IMR-90 (cell line): ENCODE measurements around the gene ZBTB33. TPM values are rescaled to one million over a fixed set of nuclear protein-coding genes. Genes with fewer than 3 reads are reported as not detected.

ENCODE experiments used
- ATAC-seq: fragments of 200-7000 bp; cut with Tn5 transposase; 2 replicates; pipeline ENCODE4 v1.9.1; 2020; ENCODE audit warnings: low read depth, mild to moderate bottlenecking, moderate library complexity
- BruUV-seq: library from RNA; stranded (reverse); fragments of 400-500 nt; replicated peaks from 2 replicates; lab custom pipeline; 2021; lab: Mats Ljungman, UMichigan
- CTCF ChIA-PET: fragments of 300-600 bp; formaldehyde crosslinking; extraction: SDS; loops from one replicate; lab custom pipeline; 2021; ENCODE audit warnings: antibody characterized with exemption; lab: Yijun Ruan, JAX
- POLR2A ChIA-PET: fragments of 300-600 bp; sonication (Branson Sonifier 250); formaldehyde crosslinking; loops from one replicate; lab custom pipeline; 2022; ENCODE audit warnings: antibody characterized with exemption; ENCODE audit not compliant: unreplicated experiment; lab: Charles Lee
- DNase-seq: peaks from one replicate; pipeline ENCODE4 v3.0.0; 2013
- H2AFZ ChIP-seq: replicated peaks from 2 replicates; pipeline ENCODE3; 2013; ENCODE audit warnings: low read length, mild to moderate bottlenecking; ENCODE audit not compliant: poor library complexity
- H2AK5ac ChIP-seq: 2 replicates; pipeline ENCODE4 v1.6.1; 2013; ENCODE audit warnings: low read depth, low read length, inconsistent platforms
- H2AK9ac ChIP-seq: replicated peaks from 2 replicates; pipeline ENCODE3; 2013; ENCODE audit warnings: mild to moderate bottlenecking, low read depth, low read length, moderate library complexity; ENCODE audit not compliant: poor library complexity
- H2BK120ac ChIP-seq: 2 replicates; pipeline ENCODE4 v1.6.1; 2013; ENCODE audit warnings: low read depth, low read length, inconsistent platforms
- H2BK15ac ChIP-seq: 3 replicates; pipeline ENCODE4 v1.6.1; 2013; ENCODE audit warnings: low read depth, low read length, inconsistent platforms
- H2BK20ac ChIP-seq: 2 replicates; pipeline ENCODE4 v1.6.1; 2013; ENCODE audit warnings: low read depth, mild to moderate bottlenecking, inconsistent platforms, low read length, moderate library complexity
- H2BK5ac ChIP-seq: 2 replicates; pipeline ENCODE4 v1.6.1; 2013; ENCODE audit warnings: mild to moderate bottlenecking, low read depth, low read length, inconsistent platforms; ENCODE audit not compliant: poor library complexity, severe bottlenecking
- H3K14ac ChIP-seq: replicated peaks from 2 replicates; pipeline ENCODE4 v1.6.1; 2013; ENCODE audit warnings: low read depth, low read length, inconsistent platforms
- H3K18ac ChIP-seq: 2 replicates; pipeline ENCODE4 v1.6.1; 2013; ENCODE audit warnings: low read depth, low read length, control low read depth
- H3K23ac ChIP-seq: 2 replicates; pipeline ENCODE4 v1.6.1; 2013; ENCODE audit warnings: low read depth, low read length, inconsistent platforms
- H3K27ac ChIP-seq: 2 replicates; pipeline ENCODE4 v1.5.1; 2013; ENCODE audit warnings: mild to moderate bottlenecking, control low read depth, low read length; ENCODE audit not compliant: insufficient read depth
- H3K27me3 ChIP-seq: 2 replicates; pipeline ENCODE4 v1.6.1; 2013; ENCODE audit warnings: low read length; ENCODE audit not compliant: control insufficient read depth, insufficient read depth
- H3K36me3 ChIP-seq: 2 replicates; pipeline ENCODE4 v1.6.1; 2013; ENCODE audit warnings: low read length, mixed read lengths; ENCODE audit not compliant: control insufficient read depth, insufficient read depth
- H3K4ac ChIP-seq: 2 replicates; pipeline ENCODE4 v1.6.1; 2013; ENCODE audit warnings: low read depth, low read length, inconsistent platforms
- H3K4me1 ChIP-seq: 2 replicates; pipeline ENCODE4 v1.6.1; 2013; ENCODE audit warnings: low read length, mixed read lengths; ENCODE audit not compliant: control insufficient read depth, insufficient read depth
- H3K4me2 ChIP-seq: 2 replicates; pipeline ENCODE4 v1.6.1; 2013; ENCODE audit warnings: low read depth, mild to moderate bottlenecking, control low read depth, low read length, moderate library complexity
- H3K4me3 ChIP-seq: 2 replicates; pipeline ENCODE4 v1.5.1; 2013; ENCODE audit warnings: low read depth, mild to moderate bottlenecking, control low read depth, low read length, moderate library complexity; ENCODE audit not compliant: insufficient read depth
- H3K56ac ChIP-seq: 2 replicates; pipeline ENCODE4 v1.6.1; 2013; ENCODE audit warnings: low read length, inconsistent platforms; ENCODE audit not compliant: insufficient read depth; ENCODE audit errors: extremely low read depth
- H3K79me1 ChIP-seq, 2 experiments: 2 replicates each; pipeline ENCODE4 v1.6.1; 2013; ENCODE audit warnings: low read length in 2 of 2, inconsistent platforms in 1 of 2, low read depth in 1 of 2
- H3K9ac ChIP-seq: 2 replicates; pipeline ENCODE4 v1.6.1; 2013; ENCODE audit warnings: low read depth, low read length, control low read depth
- H3K9me1 ChIP-seq: 2 replicates; pipeline ENCODE4 v1.6.1; 2013; ENCODE audit warnings: low read length, inconsistent platforms; ENCODE audit not compliant: insufficient read depth
- H3K9me3 ChIP-seq: 2 replicates; pipeline ENCODE4 v1.6.1; 2013; ENCODE audit warnings: low read length; ENCODE audit not compliant: control insufficient read depth, insufficient read depth
- H4K20me1 ChIP-seq: 2 replicates; pipeline ENCODE4 v1.6.1; 2013; ENCODE audit warnings: low read length, inconsistent platforms; ENCODE audit not compliant: insufficient read depth
- H4K5ac ChIP-seq: 2 replicates; pipeline ENCODE4 v1.6.1; 2013; ENCODE audit warnings: mild to moderate bottlenecking, low read depth, low read length, control low read depth
- H4K8ac ChIP-seq, 2 experiments: 2 replicates each; pipeline ENCODE4 v1.6.1; 2013; ENCODE audit warnings: low read depth in 2 of 2, low read length in 2 of 2, control low read depth in 1 of 2, inconsistent platforms in 1 of 2
- H4K91ac ChIP-seq: 2 replicates; pipeline ENCODE4 v1.6.1; 2013; ENCODE audit warnings: low read depth, low read length, inconsistent platforms; ENCODE audit not compliant: insufficient read depth
- BHLHE40 ChIP-seq: fragments of 150-350 bp; IDR thresholded peaks from 2 replicates; pipeline ENCODE4 v1.6.1; 2016; ENCODE audit warnings: mild to moderate bottlenecking, low read depth, low read length
- CEBPB ChIP-seq: IDR thresholded peaks from 2 replicates; pipeline ENCODE4 v1.6.1; 2012; ENCODE audit warnings: low read depth, low read length, improper control_type of control experiment
- CHD1 ChIP-seq: IDR thresholded peaks from 2 replicates; pipeline ENCODE4 v1.6.1; 2012; ENCODE audit warnings: low read depth, low read length, improper control_type of control experiment
- FOS ChIP-seq: fragments of 150-350 bp; IDR thresholded peaks from 2 replicates; pipeline ENCODE4 v1.6.1; 2016; ENCODE audit warnings: low read depth, low read length
- MAFK ChIP-seq: IDR thresholded peaks from 2 replicates; pipeline ENCODE4 v1.6.1; 2012; ENCODE audit warnings: low read depth, low read length, improper control_type of control experiment
- MAZ ChIP-seq: IDR thresholded peaks from 2 replicates; pipeline ENCODE4 v1.6.1; 2012; ENCODE audit warnings: low read depth, mild to moderate bottlenecking, low read length, improper control_type of control experiment, moderate library complexity, borderline replicate concordance
- MXI1 ChIP-seq: IDR thresholded peaks from 2 replicates; pipeline ENCODE4 v1.6.1; 2012; ENCODE audit warnings: low read depth, mild to moderate bottlenecking, low read length, moderate library complexity, borderline replicate concordance
- NFE2L2 ChIP-seq: fragments of 150-350 bp; IDR thresholded peaks from 2 replicates; pipeline ENCODE4 v1.6.1; 2016; ENCODE audit warnings: low read depth, mild to moderate bottlenecking, low read length
- POLR2A ChIP-seq: IDR thresholded peaks from 2 replicates; pipeline ENCODE4 v1.6.1; 2012; ENCODE audit warnings: mild to moderate bottlenecking, low read depth, low read length
- RAD21 ChIP-seq: IDR thresholded peaks from 2 replicates; pipeline ENCODE4 v1.6.1; 2012; ENCODE audit warnings: low read length, improper control_type of control experiment
- RCOR1 ChIP-seq: IDR thresholded peaks from 2 replicates; pipeline ENCODE4 v1.6.1; 2012; ENCODE audit warnings: mild to moderate bottlenecking, low read length, improper control_type of control experiment; ENCODE audit not compliant: insufficient replicate concordance
- RFX5 ChIP-seq: IDR thresholded peaks from 2 replicates; pipeline ENCODE4 v1.8.0; 2012; ENCODE audit warnings: low read depth, mild to moderate bottlenecking, low read length, moderate library complexity
- SMC3 ChIP-seq: fragments of 150-350 bp; IDR thresholded peaks from 2 replicates; pipeline ENCODE4 v1.6.1; 2016; ENCODE audit warnings: low read depth, mild to moderate bottlenecking, antibody characterized with exemption, low read length, moderate library complexity
- WGBS, 2 experiments: methylation state at CpG; one replicate each; pipeline versions ENCODE4 v1.1.5 to v1.1.7; 2013; ENCODE audit warnings: missing lambda C conversion rate in 2 of 2; ENCODE audit not compliant: insufficient read length in 1 of 2; ENCODE audit errors: extremely low coverage in 2 of 2; 5-methylcytosine and 5-hydroxymethylcytosine counted together
- dilution Hi-C: fragments of 300-500 bp; cut with HindIII; formaldehyde crosslinking; loops from one replicate; pipeline ENCODE4 v1.14.3; 2018; ENCODE audit warnings: low sequenced_read_pairs; ENCODE audit not compliant: unreplicated experiment
- in situ Hi-C: fragments of 300-500 bp; cut with MboI; formaldehyde crosslinking; loops from 3 replicates; pipeline ENCODE4 v1.14.3; 2019; ENCODE audit warnings: low sequenced_read_pairs, inconsistent platforms, mixed read lengths
- intact Hi-C: fragments of 100-400 bp; cut with micrococcal nuclease; formaldehyde crosslinking; loops from 2 replicates; pipeline ENCODE4 v1.10.0; 2022
- polyA plus RNA-seq, 3 experiments: library from polyadenylated mRNA; depleted of rRNA; stranded (reverse); fragments of >200 nt; gene quantifications; 2 replicates each; pipeline ENCODE4 v1.2.3, GENCODE V29; 2012; ENCODE audit warnings: low replicate concordance in 1 of 3
- total RNA-seq: library from RNA; depleted of rRNA; stranded (reverse); fragments of >200 nt; gene quantifications from 2 replicates; pipeline ENCODE4 v1.2.3, GENCODE V29; 2012
- TF ChIP-seq, protein P1 (sequence below): fragments of 150-350 bp; IDR thresholded peaks from 2 replicates; pipeline ENCODE4 v1.6.1; 2016; ENCODE audit warnings: low read depth, mild to moderate bottlenecking, low read length, moderate library complexity, borderline replicate concordance
- TF ChIP-seq, protein P2 (sequence below): conservative IDR thresholded peaks from 2 replicates; pipeline ENCODE4 v1.5.1; 2012; ENCODE audit warnings: mild to moderate bottlenecking, low read depth, low read length, improper control_type of control experiment
- TF ChIP-seq, protein P3 (sequence below): fragments of 150-350 bp; IDR thresholded peaks from 2 replicates; pipeline ENCODE4 v1.6.1; 2017; ENCODE audit warnings: mild to moderate bottlenecking, antibody characterized with exemption, low read length, low read depth

Gene ZBTB33
- total and polyA plus RNA-seq, 2 of the 4 experiments (the other 2 are of a cell fraction) = 3.3 to 16.3 TPM

DNA sequence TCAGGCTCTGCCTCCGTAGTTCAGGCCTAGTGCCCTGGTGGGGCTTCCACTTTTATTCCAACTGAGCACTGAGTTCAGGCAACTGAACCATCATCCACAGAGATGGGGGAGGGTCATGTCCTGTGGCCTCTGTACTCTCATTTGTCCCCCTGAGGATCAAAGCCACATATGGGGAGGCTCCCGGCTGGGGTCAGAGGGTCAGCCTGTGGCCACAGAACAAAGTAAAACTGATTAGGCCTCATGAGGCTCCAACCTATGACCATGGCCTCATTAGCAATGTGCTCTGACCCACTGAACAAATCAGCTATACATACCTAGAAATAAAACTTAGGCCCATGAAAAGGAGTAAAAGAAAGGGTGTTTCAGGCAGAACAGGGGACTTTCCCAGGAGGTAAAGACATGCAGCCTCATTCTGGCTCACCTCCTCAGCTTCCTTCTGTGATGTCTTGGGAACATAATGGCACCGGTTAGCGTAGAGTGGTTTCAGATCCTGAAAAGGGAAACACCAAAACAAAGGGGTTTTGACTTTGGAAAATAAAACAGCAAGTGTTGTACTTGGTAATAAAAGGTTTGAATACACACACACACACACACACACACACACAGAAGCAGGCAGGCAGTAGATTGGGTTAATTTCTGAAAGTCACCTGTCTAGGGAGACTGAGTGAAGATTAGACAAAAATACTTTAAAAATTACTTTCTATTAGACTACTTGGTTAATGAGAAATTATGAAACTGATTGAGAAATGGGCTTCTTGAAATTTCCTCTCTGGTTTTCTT, 36.3 kb downstream of the ZBTB33 start:
- H3K4ac ChIP-seq = no peak overlapping the region
- no peak overlapping the region for H3K27ac ChIP-seq
- DNase-seq = no peak
- H3K23ac ChIP-seq = no peak overlapping the region
- H4K5ac ChIP-seq = no peak overlapping the region
- no peak for ATAC-seq
- H4K8ac ChIP-seq = no peak overlapping the region
- H3K4me3 ChIP-seq = no peak overlapping the region
- CTCF ChIA-PET = interaction anchor here (0.5 kb wide), 1 partner anchor 1094 kb away, joined by 3 read pairs; no protein-coding TSS in a partner anchor
- H2AK5ac ChIP-seq = no peak overlapping the region
- H4K91ac ChIP-seq = no peak overlapping the region
- H3K4me1 ChIP-seq = no peaks in the 10 kb centered on the region
- peaks cover 6% of the 10 kb centered on the region for H3K27me3 ChIP-seq
- WGBS, 2 experiments = no CpG with 5 or more reads among the region's 4 CpGs
- H4K20me1 ChIP-seq = no peaks in the 10 kb centered on the region
- no peaks in the 10 kb centered on the region for H3K36me3 ChIP-seq
- no peak overlapping the region for H2BK5ac ChIP-seq
- no peak overlapping the region for H3K9ac ChIP-seq
- no peak overlapping the region for H3K56ac ChIP-seq
- no peaks in the 10 kb centered on the region for H3K9me3 ChIP-seq
- H2AFZ ChIP-seq = no peak overlapping the region
- no peak overlapping the region for H2BK20ac ChIP-seq
- no peak overlapping the region for H2AK9ac ChIP-seq
- H3K79me1 ChIP-seq = no peaks in the 10 kb centered on the region
- intact Hi-C loops (no loop called here), in situ Hi-C loops (no loop called here), dilution Hi-C loops (no loop called here)
- no peak overlapping the region for H2BK15ac ChIP-seq
- H3K18ac ChIP-seq = no peak overlapping the region
- H2BK120ac ChIP-seq = no peak overlapping the region
- POLR2A ChIA-PET = no interaction called here
- H3K4me2 ChIP-seq = no peak overlapping the region
- TF ChIP-seq RAD21 (no peak), FOS (no peak), NFE2L2 (no peak), MAFK (no peak), RFX5 (no peak), RCOR1 (no peak), MXI1 (no peak), CEBPB (no peak), SMC3 (no peak), CHD1 (no peak), POLR2A (no peak), BHLHE40 (no peak), MAZ (no peak)
- TF ChIP-seq, protein P1, sequence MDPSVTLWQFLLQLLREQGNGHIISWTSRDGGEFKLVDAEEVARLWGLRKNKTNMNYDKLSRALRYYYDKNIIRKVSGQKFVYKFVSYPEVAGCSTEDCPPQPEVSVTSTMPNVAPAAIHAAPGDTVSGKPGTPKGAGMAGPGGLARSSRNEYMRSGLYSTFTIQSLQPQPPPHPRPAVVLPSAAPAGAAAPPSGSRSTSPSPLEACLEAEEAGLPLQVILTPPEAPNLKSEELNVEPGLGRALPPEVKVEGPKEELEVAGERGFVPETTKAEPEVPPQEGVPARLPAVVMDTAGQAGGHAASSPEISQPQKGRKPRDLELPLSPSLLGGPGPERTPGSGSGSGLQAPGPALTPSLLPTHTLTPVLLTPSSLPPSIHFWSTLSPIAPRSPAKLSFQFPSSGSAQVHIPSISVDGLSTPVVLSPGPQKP = no peak
- TF ChIP-seq, protein P2, sequence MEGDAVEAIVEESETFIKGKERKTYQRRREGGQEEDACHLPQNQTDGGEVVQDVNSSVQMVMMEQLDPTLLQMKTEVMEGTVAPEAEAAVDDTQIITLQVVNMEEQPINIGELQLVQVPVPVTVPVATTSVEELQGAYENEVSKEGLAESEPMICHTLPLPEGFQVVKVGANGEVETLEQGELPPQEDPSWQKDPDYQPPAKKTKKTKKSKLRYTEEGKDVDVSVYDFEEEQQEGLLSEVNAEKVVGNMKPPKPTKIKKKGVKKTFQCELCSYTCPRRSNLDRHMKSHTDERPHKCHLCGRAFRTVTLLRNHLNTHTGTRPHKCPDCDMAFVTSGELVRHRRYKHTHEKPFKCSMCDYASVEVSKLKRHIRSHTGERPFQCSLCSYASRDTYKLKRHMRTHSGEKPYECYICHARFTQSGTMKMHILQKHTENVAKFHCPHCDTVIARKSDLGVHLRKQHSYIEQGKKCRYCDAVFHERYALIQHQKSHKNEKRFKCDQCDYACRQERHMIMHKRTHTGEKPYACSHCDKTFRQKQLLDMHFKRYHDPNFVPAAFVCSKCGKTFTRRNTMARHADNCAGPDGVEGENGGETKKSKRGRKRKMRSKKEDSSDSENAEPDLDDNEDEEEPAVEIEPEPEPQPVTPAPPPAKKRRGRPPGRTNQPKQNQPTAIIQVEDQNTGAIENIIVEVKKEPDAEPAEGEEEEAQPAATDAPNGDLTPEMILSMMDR = no peak
- TF ChIP-seq, protein P3, sequence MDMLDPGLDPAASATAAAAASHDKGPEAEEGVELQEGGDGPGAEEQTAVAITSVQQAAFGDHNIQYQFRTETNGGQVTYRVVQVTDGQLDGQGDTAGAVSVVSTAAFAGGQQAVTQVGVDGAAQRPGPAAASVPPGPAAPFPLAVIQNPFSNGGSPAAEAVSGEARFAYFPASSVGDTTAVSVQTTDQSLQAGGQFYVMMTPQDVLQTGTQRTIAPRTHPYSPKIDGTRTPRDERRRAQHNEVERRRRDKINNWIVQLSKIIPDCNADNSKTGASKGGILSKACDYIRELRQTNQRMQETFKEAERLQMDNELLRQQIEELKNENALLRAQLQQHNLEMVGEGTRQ = no peak
- no TSS peak for BruUV-seq
- no peaks in the 10 kb centered on the region for H3K9me1 ChIP-seq
- no peak overlapping the region for H3K14ac ChIP-seq
